GM18502 (cell line): Measurements from ENCODE around the gene EXOC3L2.

ENCODE experiments used
- ATAC-seq: cut with Tn5 transposase; IDR thresholded peaks from one replicate; pipeline ENCODE4 v1.9.1; 2021; ENCODE audit warnings: mild to moderate bottlenecking; ENCODE audit not compliant: unreplicated experiment, poor library complexity

The EXOC3L2 gene

DNA sequence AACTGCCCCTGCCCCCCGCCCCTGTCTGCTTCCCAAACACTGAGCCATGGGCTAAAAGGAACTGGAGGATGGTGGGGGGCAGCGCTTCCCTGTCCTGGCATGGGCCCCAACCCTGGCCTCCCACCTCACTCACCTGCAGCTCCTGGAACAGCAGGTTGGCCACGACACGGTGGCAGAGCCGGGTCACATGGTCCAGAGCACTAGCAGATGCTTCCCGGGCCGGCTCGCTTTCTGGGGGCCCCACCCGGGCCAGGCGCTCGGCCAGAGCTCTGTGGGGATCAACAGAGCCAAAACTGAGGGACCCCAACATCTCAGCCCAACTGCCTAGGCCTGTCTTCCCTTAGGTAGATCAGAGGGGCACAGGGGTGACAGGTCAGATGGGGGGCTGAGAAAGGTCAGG lies 20.6 kb downstream of the EXOC3L2 start:
- ATAC-seq = no peak

DNA sequence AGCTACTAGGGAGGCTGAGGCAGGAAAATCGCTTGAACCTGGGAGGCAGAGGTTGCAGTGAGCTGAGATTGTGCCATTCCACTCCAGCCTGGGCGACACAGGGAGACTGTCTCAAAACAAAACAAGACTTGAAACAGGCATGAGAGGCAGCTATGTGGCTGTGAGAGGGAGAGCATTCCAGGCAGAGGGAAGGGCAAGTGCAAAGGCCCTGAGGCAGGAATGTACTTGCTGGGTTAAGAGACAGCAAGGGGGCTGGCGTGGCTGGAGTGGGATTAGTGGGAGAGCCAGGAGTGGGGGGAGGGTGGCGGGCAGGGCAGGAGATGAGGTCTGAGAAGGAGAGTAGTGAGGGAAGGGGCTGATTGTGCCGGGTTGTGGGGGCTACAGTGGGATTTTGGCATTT lies 21.3 kb downstream of the EXOC3L2 start:
- ATAC-seq = no peak

GRCh38 chr19:45222724-45223123 lies 22.5 kb downstream of the EXOC3L2 start:
- no peak for ATAC-seq

- ATAC-seq = no peak
These were observed 26.1 kb downstream of the EXOC3L2 start for GRCh38 chr19:45218911-45219743.

DNA sequence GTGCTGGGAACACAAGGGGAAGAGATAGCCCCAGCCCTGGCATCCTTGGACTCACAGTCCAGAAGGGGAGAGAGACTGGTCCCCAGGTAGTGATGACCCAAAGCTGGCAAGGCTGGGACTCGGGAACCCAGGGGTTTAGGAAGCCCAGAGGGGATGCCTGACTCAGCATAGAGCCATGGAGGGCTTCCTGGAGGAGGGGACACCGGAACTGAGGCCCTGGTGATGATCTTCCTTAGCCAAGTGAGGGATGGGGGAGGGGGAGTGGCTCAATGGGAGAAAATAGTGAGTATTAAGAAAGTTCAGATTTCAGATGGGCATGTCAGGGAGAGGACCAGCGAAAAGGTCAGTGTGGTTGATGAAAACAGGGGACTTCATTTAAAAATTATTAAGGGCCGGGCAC lies 26.8 kb downstream of the EXOC3L2 start:
- ATAC-seq = no peak

DNA sequence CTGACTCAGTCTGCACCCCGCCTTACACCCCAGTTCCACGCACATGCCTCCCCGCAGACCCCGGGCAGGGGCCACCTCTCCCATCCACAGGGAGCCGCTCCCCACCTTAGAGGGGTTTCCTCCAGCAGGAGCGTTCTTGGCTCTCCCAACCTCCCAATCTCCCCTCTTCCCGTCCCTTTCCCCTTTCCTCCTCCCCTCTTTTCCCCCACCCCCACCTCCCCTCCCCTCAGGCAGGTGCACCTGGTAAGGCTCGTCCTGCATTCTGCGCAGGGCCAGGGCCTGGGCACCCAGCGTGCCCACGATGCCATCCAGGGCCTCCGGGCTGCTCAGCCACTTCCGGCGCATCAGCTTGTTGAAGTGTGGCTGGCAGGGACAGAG lies 27.3 kb downstream of the EXOC3L2 start:
- no peak for ATAC-seq

GRCh38 chr19:45217193-45217956 lies 27.8 kb downstream of the EXOC3L2 start:
- ATAC-seq = no peak

DNA sequence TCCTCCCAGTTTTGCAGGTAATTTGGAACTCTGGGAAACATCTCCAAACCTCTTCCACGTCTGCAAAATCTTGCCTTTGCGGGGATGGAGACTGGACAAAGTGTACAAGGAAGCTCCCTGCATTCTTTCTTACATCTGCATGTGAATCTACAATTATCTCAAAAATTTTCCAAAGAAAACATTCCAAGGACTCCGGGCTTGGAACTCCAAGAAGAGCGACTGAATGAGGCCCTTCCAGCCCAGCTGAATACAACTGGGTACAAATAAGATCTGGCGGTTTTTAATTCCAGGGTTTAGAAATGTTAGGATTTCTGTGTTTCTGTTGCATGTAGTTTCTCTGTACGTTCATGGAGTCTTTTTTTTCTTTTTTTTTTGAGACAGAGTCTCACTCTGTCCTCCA lies 28.5 kb downstream of the EXOC3L2 start:
- ATAC-seq = no peak

DNA sequence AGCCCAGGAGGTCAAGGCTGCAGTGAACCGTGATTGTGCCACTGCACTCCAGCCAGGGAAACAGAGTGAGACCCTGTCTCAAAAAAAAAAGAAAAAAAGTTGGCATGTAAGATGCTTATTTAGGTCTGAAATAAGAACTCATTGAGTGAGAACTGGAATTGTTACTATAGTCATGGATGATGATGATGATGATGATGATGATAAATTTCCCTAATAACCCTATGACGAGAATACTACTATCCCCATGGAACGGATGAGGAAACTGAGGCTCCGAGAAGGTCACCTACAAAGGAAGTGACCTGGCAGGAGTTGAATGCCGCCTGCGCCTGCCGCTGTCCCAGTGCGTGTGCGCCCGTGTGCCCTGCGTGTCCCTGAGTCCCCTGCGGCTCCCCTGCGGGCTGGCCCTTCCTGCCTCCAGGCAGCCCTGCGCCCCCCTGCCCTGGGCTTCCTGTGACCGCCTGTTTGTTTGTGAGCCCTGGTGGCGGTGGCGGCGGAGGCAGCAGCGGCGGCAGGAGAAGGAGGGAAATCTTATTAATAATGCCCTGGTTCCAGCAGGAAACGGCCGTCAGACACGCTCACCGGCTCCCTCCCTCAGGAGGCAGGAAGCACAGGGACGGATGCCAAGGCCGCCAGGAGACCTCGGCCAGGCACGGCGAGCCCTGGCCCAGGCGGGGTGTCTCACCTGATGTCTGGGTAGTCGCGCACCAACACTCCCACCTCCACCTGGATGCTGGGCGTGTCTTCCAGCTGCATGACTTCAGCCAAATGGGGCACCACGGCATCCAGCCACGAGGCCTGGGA lies 29.6 kb downstream of the EXOC3L2 start:
- no peak for ATAC-seq

DNA sequence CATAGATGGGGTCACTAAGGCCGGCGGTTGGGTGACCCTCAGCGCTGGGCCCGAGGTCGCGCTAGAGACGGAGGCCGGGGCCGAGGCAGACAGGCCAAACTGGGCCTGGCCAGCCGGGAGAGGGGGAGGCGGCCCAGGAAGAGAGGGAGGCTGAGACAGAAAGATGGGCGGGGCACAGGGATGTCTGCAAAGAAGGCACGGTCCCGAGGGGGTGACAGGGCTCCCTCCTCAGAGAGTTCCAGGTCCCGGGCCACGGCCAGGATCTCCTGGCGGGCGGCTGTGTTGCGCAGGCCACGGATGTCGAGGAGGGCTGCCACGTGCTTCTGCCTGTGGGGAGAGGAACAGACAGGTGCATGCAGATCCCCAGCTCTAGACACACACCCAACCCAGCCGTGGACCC lies 32.2 kb downstream of the EXOC3L2 start:
- no peak for ATAC-seq

- ATAC-seq = no peak
These were observed 33.3 kb downstream of the EXOC3L2 start for GRCh38 chr19:45211751-45212381.

- no peak for ATAC-seq
These were observed 38.9 kb downstream of the EXOC3L2 start for GRCh38 chr19:45206328-45206727.

GRCh38 chr19:45205810-45206209 lies 39.4 kb downstream of the EXOC3L2 start:
- no peak for ATAC-seq

DNA sequence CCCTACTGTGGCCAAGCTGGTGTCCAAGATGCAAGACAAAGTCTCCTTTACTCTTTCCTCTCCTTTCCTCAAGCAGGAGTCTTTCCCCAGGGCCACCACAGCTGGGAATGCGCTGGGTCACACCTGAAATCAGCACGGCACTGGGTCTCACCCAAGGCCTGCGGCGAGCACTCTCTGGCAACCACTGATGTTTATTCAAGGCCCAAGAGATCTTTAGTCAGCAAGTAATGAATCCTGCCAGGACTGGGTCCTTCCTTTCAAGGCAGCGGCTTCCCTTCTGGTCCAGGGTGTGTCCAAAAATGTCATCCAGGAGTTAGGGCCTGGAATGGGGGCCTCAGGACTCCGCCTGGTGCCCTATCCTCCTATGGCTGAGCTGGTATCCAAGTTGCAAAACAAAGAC lies 42.6 kb downstream of the EXOC3L2 start:
- no peak for ATAC-seq

DNA sequence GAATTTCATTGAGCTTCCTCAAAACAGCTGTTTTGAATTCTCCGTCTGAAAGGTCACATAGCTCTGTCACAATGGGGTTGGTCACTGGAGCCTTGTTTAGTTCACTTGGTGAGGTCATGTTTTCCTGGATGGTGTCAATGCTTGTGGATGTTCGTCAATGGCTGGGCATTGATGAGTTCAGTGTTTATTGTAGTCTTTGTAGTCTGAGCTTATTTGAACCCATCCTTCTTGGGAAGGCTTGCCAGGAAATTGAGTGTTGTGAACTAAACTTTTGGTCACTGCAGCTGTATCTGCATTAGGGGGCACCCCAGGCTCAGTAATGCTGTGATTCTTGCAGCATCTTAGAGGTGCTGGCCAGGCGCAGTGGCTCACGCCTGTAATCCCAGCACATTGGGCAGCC lies 44.6 kb downstream of the EXOC3L2 start:
- no peak for ATAC-seq

- no peak for ATAC-seq
These were observed 49.4 kb downstream of the EXOC3L2 start for GRCh38 chr19:45195764-45196163.

- no peak for ATAC-seq
These were observed 53.8 kb downstream of the EXOC3L2 start for GRCh38 chr19:45191375-45191774.

DNA sequence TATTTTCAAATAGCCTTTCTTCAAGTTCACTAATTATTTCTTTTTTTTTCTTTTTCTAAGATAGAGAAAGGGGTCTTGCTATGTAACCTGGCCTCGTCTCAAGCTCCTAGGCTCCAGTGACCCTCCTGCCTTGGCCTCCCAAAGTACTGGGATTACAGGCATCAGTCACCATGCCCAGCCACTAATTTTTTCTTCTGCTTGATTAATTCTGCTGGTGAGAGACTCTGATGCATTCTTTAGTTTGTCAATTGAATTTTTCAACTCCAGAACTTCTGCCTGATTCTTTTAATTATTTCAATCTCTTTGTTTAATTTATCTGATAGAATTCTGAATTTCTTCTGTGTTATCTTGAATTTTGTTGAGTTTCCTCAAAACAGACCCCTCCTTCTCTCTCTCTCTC lies 55.2 kb downstream of the EXOC3L2 start:
- no peak for ATAC-seq

DNA sequence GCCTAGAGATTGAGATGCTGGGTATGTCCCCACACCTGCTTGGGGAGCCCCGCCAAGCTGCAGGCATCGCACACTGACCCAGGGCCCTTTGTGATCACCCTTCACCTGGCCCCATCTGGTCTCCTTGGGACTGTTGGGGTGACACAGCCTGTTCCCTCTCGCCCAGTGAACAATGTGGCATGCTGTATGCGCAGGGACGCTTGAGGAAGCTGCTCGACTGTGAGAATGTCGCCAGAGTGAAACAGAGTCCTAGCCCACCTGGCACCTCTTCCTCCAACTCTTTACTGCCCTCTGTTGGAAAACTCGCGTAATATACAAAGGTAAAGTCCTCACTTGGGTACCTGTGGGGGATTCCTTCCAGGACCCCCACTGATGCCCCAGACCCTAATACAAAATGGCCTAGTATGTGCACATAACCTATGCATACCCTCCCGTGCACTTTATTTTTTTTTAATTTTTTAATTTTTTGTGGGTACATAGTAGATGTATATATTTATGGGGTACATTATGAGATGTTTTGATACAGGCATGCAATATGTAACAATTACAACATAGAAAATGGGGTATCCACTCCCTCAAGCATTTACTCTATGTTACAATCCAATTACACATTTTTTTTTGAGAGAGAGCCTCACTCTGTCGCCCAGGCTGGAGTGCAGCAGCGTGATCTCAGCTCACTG lies 57.6 kb downstream of the EXOC3L2 start:
- ATAC-seq = no peak
